K562 (cell line): ENCODE results near the gene ADGRE2. TPM values are rescaled to one million over a fixed set of nuclear protein-coding genes. Genes with fewer than 3 reads are reported as not detected.
A peak's percentile ranks its signal among the peaks of the same experiment; 100 is the strongest.

Experiments used
- ATF7 ChIP-seq: fragments of 450-650 bp; IDR thresholded peaks from 2 replicates; pipeline ENCODE4 v1.7.1; 2014; ENCODE audit warnings: mild to moderate bottlenecking, moderate library complexity
- CC2D1A ChIP-seq: fragments of 450-650 bp; IDR thresholded peaks from 2 replicates; pipeline ENCODE4 v1.6.1; 2017; ENCODE audit warnings: mild to moderate bottlenecking
- CREB1 ChIP-seq, 2 experiments: sonication (generic) in 1 of 2; formaldehyde crosslinking in 1 of 2; IDR thresholded peaks; 2 replicates each; pipeline versions ENCODE4 v1.6.1 to v1.8.0; 2012 to 2022; ENCODE audit warnings: inconsistent platforms in 1 of 2, mild to moderate bottlenecking in 1 of 2, missing genetic modification reagents in 1 of 2, moderate library complexity in 1 of 2
- DEAF1 ChIP-seq: fragments of 450-650 bp; formaldehyde crosslinking; IDR thresholded peaks from 2 replicates; pipeline ENCODE4 v1.4.0; 2020; ENCODE audit warnings: mild to moderate bottlenecking, moderate library complexity
- EGR1 ChIP-seq: fragments of 450-650 bp; conservative IDR thresholded peaks from 2 replicates; pipeline ENCODE4 v1.6.1; 2017; ENCODE audit warnings: mild to moderate bottlenecking
- ETV1 ChIP-seq: fragments of 450-650 bp; conservative IDR thresholded peaks from 2 replicates; pipeline ENCODE4 v1.6.1; 2016; ENCODE audit warnings: missing genetic modification characterization, control low read depth, low read depth, missing compliant biosample characterization
- HEY1 ChIP-seq: fragments of 250-450 bp; sonication (Bioruptor Pico); IDR thresholded peaks from 2 replicates; pipeline ENCODE4 v1.5.0; 2020; ENCODE audit warnings: mild to moderate bottlenecking, moderate library complexity, borderline replicate concordance
- MTA1 ChIP-seq: fragments of 450-650 bp; IDR thresholded peaks from 2 replicates; pipeline ENCODE4 v1.6.1; 2017; ENCODE audit warnings: borderline replicate concordance
- RCOR1 ChIP-seq, 2 experiments: IDR thresholded peaks; 2 replicates each; pipeline ENCODE4 v1.6.1; 2012; ENCODE audit warnings: low read depth in 2 of 2, low read length in 2 of 2, borderline replicate concordance in 1 of 2, improper control_type of control experiment in 1 of 2
- REST ChIP-seq, 2 experiments: fragments of 450-650 bp; formaldehyde crosslinking in 1 of 2; IDR thresholded peaks; 2 replicates each; pipeline versions ENCODE4 v1.4.0 to v1.6.1; 2014 to 2020; ENCODE audit warnings: mild to moderate bottlenecking in 2 of 2, borderline replicate concordance in 1 of 2, low read depth in 1 of 2
- SMC3 ChIP-seq: conservative IDR thresholded peaks from 2 replicates; pipeline ENCODE4 v1.6.1; 2011; ENCODE audit warnings: low read depth, low read length, improper control_type of control experiment; ENCODE audit not compliant: insufficient read depth
- STAG1 ChIP-seq: sonication (generic); formaldehyde crosslinking; IDR thresholded peaks from 2 replicates; pipeline ENCODE4 v1.5.0; 2020; ENCODE audit warnings: missing genetic modification reagents, borderline replicate concordance
- XRCC5 ChIP-seq: fragments of 200-400 bp; formaldehyde crosslinking; IDR thresholded peaks from 2 replicates; pipeline ENCODE4 v1.6.1; 2017; ENCODE audit warnings: low read depth, mild to moderate bottlenecking, low read length
- ZFX ChIP-seq: sonication (generic); formaldehyde crosslinking; IDR thresholded peaks from 2 replicates; pipeline ENCODE4 v1.8.0; 2022; ENCODE audit warnings: mild to moderate bottlenecking, missing genetic modification reagents, moderate library complexity
- ZNF75A ChIP-seq: fragments of 450-650 bp; formaldehyde crosslinking; IDR thresholded peaks from 2 replicates; pipeline ENCODE4 v1.4.0; 2020; ENCODE audit warnings: mild to moderate bottlenecking
- polyA plus RNA-seq, 8 experiments: library from polyadenylated mRNA; depleted of rRNA in 4 of 8; stranded (reverse) in 5 of 8; unstranded in 3 of 8; fragments of >200 nt; fragmentation: Nextera tagmentation in 2 of 8; fragmentation: Illumina TruSeq in 1 of 8; extraction: Ambion mirVana in 2 of 8; extraction: Trizol in 1 of 8; gene quantifications; 2 replicates each; pipeline versions ENCODE4 v1.2.1 to v1.2.3, GENCODE V29; 2011 to 2014; ENCODE audit warnings: inconsistent platforms in 1 of 8, missing spikeins in 1 of 8
- total RNA-seq, 7 experiments: library from RNA; depleted of rRNA in 6 of 7; stranded (reverse); fragments of >200 nt in 6 of 7; fragmentation: Illumina TruSeq in 2 of 7; extraction: Trizol in 2 of 7; gene quantifications; 2 replicates each; pipeline versions ENCODE4 v1.2.1 to v1.2.3, GENCODE V29; 2011 to 2021; ENCODE audit warnings: low replicate concordance in 1 of 7
- TF ChIP-seq, protein P1 (sequence below): sonication (generic); formaldehyde crosslinking; IDR thresholded peaks from 2 replicates; pipeline ENCODE4 v1.8.0; 2022; ENCODE audit warnings: missing genetic modification reagents, mild to moderate bottlenecking, moderate library complexity, borderline replicate concordance

The ADGRE2 gene
- total and polyA plus RNA-seq, 9 of the 15 experiments (the other 6 are each of a cell fraction or from before 2014, with no cell fraction given), result 4.3 to 17.3 (median 9.8) TPM

DNA sequence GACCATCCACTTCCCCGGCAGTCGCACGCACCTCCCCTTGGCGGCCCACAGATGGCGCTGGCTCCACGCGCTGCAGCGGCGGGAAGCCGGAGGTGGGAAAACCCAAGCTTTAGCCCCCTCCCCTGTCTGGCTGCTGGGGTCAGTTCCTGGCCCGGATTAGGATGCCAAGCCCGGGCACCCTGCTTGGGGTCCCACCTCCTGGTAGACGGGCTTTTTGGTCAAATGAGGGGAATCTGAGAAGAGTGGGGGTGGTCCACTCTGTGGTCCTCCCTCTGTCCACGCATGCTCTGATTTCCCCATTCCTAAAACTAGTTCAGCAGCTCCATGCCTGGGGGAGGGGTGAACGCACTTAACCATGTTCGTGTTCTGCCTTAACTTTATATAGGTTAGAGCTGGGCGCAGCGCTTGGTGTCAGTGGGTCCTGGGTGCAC is 8.1 kb upstream of the ADGRE2 start (continued):
- TF ChIP-seq CC2D1A (peak; percentile 40; the same call in 1 of the 2 replicates), SMC3 (peak; percentile 63), ETV1 (tag) (peak; percentile 43; the same call in 1 of the 2 replicates), ZNF75A (peak; percentile 77; the same call in 1 of the 2 replicates), DEAF1 (CRISPR knock-in tag) (peak; percentile 62), CREB1 (IDR thresholded peaks at IDR 0.05) (no peak), CREB1 (CRISPR knock-in tag; IDR thresholded peaks at IDR 0.05) (no peak), STAG1 (peak; percentile 13; the same call in 1 of the 2 replicates), ZFX (no peak), MTA1 (0 out of 2 replicates have a peak, but pooled peaks have one; percentile 37), ATF7 (0 out of 2 replicates have a peak, but pooled peaks have one; percentile 35), EGR1 (peak; percentile 19; the same call in 1 of the 2 replicates), HEY1 (CRISPR knock-in tag) (no peak), XRCC5 (peak; percentile 16; the same call in 1 of the 2 replicates), RCOR1 (IDR thresholded peaks at IDR 0.05; ENCODE audit: borderline replicate concordance in 1 of 2, low read depth in 2 of 2, low read length in 2 of 2) (peak in 1 of 2 experiments; percentile 3; a peak in 2 of 4 replicates), REST (IDR thresholded peaks at IDR 0.05; ENCODE audit: borderline replicate concordance) (peak; percentile 65; the same call in 1 of the 2 replicates), REST (CRISPR knock-in tag; IDR thresholded peaks at IDR 0.05; ENCODE audit: low read depth) (no peak)
- TF ChIP-seq, protein P1, sequence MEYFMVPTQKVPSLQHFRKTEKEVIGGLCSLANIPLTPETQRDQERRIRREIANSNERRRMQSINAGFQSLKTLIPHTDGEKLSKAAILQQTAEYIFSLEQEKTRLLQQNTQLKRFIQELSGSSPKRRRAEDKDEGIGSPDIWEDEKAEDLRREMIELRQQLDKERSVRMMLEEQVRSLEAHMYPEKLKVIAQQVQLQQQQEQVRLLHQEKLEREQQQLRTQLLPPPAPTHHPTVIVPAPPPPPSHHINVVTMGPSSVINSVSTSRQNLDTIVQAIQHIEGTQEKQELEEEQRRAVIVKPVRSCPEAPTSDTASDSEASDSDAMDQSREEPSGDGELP (CRISPR knock-in tag), result peak; percentile 5; the same call in 1 of the 2 replicates
